ENCODE data around the gene C1QTNF1. TPM values are rescaled to one million over a fixed set of nuclear protein-coding genes. Genes with fewer than 3 reads are reported as not detected.

C1QTNF1 gene
- total RNA-seq, 4 donors from 2014 or later = 58.8 to 135 (median 73.7) TPM

DNA sequence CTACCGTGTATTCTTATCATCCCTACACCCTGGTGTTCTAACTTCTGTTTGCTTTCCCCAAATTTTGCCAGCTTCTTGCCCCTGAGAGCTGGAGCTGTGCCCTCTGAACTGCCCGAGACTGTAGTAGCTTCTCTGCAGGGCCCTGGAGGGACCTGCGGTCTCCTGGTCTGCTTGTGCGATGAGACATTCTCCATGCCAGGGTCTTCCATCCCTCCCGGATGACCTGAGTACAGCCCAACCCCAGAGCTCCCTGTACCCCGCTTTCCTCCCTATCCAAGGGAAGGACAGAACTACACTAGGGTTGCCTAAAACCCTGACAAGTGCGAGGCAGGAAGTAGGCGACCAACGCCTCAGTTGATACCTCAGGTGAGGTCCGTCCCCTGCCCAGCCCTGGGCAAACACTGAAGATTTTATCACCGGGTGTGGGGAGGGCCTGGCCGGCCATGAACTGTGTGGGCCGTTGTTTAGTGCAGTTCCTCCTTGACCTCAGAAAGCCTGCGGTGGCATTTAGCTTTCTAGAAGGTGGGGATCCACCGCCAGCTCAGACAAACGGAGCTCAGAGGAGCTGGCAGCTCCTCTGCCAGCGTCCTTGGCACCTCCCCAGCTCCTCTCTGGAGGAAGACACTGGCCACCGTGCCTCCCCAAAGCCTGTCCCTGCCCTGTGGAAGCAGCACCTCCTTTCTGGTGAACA, 28.1 kb upstream of the C1QTNF1 start:
- intact Hi-C loops (cut with DNase I) = no loop called here
- WGBS, 2 donors = 84 to 85% methylated on average over 16 to 18 of the region's 18 CpGs
- no peaks in the 10 kb centered on the region for H3K9me3 ChIP-seq
- no peak overlapping the region for H3K4me3 ChIP-seq (replicated peaks in 1 of 3)
- DNase-seq = no peak
- H3K36me3 ChIP-seq = peaks cover 26 to 34% of the 10 kb centered on the region in 2 donors
- no peak for TF ChIP-seq CTCF (IDR thresholded peaks at IDR 0.05)
- TF ChIP-seq POLR2A (IDR thresholded peaks at IDR 0.05) = no peak
- H3K27ac ChIP-seq = no peak overlapping the region
- H3K4me1 ChIP-seq = no peaks in the 10 kb centered on the region
- no peaks in the 10 kb centered on the region for H3K27me3 ChIP-seq

- DNase-seq = no peak
- peaks cover 25 to 27% of the 10 kb centered on the region in 2 donors for H3K36me3 ChIP-seq
- H3K4me3 ChIP-seq (replicated peaks in 1 of 3) = no peak overlapping the region
- intact Hi-C loops (cut with DNase I) = no loop called here
- H3K27ac ChIP-seq = no peak overlapping the region
- no peak for TF ChIP-seq CTCF (IDR thresholded peaks at IDR 0.05)
- TF ChIP-seq POLR2A (IDR thresholded peaks at IDR 0.05) = no peak
- no peaks in the 10 kb centered on the region for H3K27me3 ChIP-seq
- no peaks in the 10 kb centered on the region for H3K9me3 ChIP-seq
- 86 to 92% methylated on average over 16 of the region's 16 CpGs for WGBS, 2 donors
- H3K4me1 ChIP-seq = no peaks in the 10 kb centered on the region
These were observed 27.2 kb upstream of the C1QTNF1 start for GRCh38 chr17:78996781-78997201.

DNA sequence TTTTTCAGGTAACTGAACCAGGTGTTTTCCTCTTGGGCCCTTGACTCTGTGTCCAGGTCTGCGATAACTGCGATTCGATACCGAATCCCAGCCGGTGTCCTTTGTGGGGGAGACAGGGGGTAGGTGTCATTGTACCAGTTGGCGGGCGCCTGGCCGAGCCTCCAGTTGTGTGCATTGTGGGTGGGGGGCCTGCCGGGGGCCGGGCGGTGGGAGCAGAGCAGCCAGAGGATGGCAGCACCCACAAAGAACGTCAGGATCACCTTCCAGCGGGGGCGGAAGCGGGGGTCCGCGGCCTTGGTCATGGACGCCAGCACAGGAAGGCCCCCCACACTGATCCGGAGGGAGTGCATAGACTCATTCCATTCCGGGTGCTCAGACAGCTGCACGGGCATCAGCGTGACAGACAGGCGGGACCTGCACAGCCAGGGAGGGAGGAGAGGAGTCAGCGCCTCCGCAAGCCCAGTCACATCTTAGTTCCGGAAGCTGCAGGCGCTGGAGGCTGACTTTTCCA, 26.7 kb upstream of the C1QTNF1 start:
- no peaks in the 10 kb centered on the region for H3K9me3 ChIP-seq
- H3K4me1 ChIP-seq = no peaks in the 10 kb centered on the region
- no peak for DNase-seq
- TF ChIP-seq CTCF (IDR thresholded peaks at IDR 0.05) = no peak
- no peak for TF ChIP-seq POLR2A (IDR thresholded peaks at IDR 0.05)
- no peaks in the 10 kb centered on the region for H3K27me3 ChIP-seq
- intact Hi-C loops (cut with DNase I) = no loop called here
- peaks cover 23 to 25% of the 10 kb centered on the region in 2 donors for H3K36me3 ChIP-seq
- WGBS, 2 donors = 93 to 97% methylated on average over 22 to 25 of the region's 27 CpGs
- no peak overlapping the region for H3K27ac ChIP-seq
- H3K4me3 ChIP-seq (replicated peaks in 1 of 3) = no peak overlapping the region

- H3K27me3 ChIP-seq = no peaks in the 10 kb centered on the region
- no peaks in the 10 kb centered on the region for H3K4me1 ChIP-seq
- no peaks in the 10 kb centered on the region for H3K9me3 ChIP-seq
- TF ChIP-seq CTCF (IDR thresholded peaks at IDR 0.05) (no peak), POLR2A (IDR thresholded peaks at IDR 0.05) (no peak)
- H3K4me3 ChIP-seq (replicated peaks in 1 of 3) = no peak overlapping the region
- no peak overlapping the region for H3K27ac ChIP-seq
- WGBS, 2 donors = 81 to 83% methylated on average over 6 of the region's 6 CpGs
- peaks cover 23 to 25% of the 10 kb centered on the region in 2 donors for H3K36me3 ChIP-seq
- DNase-seq = no peak
- intact Hi-C loops (cut with DNase I) = no loop called here
These were observed 26.1 kb upstream of the C1QTNF1 start for GRCh38 chr17:78997881-78998280.

GRCh38 chr17:78998311-78999055, 25.5 kb upstream of the C1QTNF1 start:
- TF ChIP-seq CTCF (IDR thresholded peaks at IDR 0.05) (no peak), POLR2A (IDR thresholded peaks at IDR 0.05) (no peak)
- Histone ChIP-seq H3K9me3 (no peaks in the 10 kb centered on the region), H3K36me3 (peaks cover 23 to 25% of the 10 kb centered on the region in 2 donors), H3K4me3 (replicated peaks in 1 of 3) (no peak overlapping the region), H3K27me3 (no peaks in the 10 kb centered on the region), H3K4me1 (no peaks in the 10 kb centered on the region), H3K27ac (no peak overlapping the region)
- WGBS, 2 donors = 84 to 88% methylated on average over 12 to 14 of the region's 28 CpGs
- DNase-seq = no peak
- intact Hi-C loops (cut with DNase I) = no loop called here

Data from thyroid gland (tissue), 4 donors.